Ectodermal cell (in vitro differentiated cells): ENCODE measurements around the gene HID1.
"Not testable (repeated sequence)": the region's sequence is repeated elsewhere in the genome, so short reads cannot be mapped to it uniquely, and the experiment has no call there.

Experiments used
- H3K27ac ChIP-seq: 2 replicates; pipeline ENCODE4 v1.7.0; 2013; ENCODE audit warnings: mild to moderate bottlenecking, low read depth, low read length; ENCODE audit not compliant: insufficient read depth, poor library complexity, severe bottlenecking
- H3K27me3 ChIP-seq: 2 replicates; pipeline ENCODE4 v1.7.0; 2013; ENCODE audit warnings: mild to moderate bottlenecking, low read length; ENCODE audit not compliant: insufficient read depth, control insufficient read depth, poor library complexity, severe bottlenecking
- H3K36me3 ChIP-seq: one replicate; pipeline ENCODE4 v1.7.0; 2013; ENCODE audit warnings: low read length; ENCODE audit not compliant: control insufficient read depth, insufficient read depth
- H3K4me1 ChIP-seq: one replicate; pipeline ENCODE4 v1.7.0; 2013; ENCODE audit warnings: low read length; ENCODE audit not compliant: control insufficient read depth, insufficient read depth
- H3K4me3 ChIP-seq: 2 replicates; pipeline ENCODE4 v1.7.0; 2013; ENCODE audit warnings: low read depth, low read length, control low read depth; ENCODE audit not compliant: insufficient read depth
- H3K9me3 ChIP-seq: 2 replicates; pipeline ENCODE4 v1.7.0; 2013; ENCODE audit warnings: mild to moderate bottlenecking, low read length, moderate library complexity; ENCODE audit not compliant: control insufficient read depth
- WGBS, 2 experiments: methylation state at CpG; one replicate each; pipeline ENCODE4 v1.1.7; 2013; ENCODE audit warnings: missing lambda C conversion rate in 2 of 2; 5-methylcytosine and 5-hydroxymethylcytosine counted together

Gene HID1

DNA sequence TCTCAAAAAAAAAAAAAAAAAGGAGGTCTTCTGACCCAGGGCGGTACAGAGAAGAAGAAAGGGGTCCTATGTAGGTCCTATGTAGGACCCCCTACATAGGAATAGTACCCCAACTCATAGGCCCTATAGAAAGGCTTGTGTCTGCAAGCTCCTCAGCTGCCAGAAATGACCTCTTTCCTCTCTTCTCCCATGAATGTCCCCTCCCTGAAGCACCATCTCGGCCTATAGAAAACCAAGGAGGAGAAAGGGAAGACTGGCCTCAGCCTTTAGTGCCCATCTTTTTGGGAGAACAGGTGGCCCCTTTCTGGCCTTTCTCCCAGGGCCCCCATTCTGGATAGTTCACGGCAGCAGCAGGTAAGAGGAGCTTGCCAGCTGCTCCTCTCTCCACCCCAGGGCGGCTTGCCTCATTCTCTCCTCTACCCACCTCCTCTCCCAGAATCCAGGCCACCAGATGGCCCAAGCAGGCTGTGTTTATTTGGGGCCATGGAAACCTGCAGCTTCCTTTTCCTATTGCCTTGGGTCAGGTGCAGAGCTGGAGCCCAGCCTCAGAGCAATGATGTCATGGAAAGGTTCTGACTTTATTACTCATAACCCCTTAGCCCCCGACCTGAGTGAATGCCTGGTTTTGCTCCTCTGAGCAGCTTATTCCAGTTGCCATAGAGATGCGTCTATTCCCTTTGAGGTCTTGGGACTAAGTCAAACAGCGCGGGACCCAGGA lies 38.3 kb upstream of the HID1 start:
- H3K36me3 ChIP-seq: no peaks in the 10 kb centered on the region
- H3K4me1 ChIP-seq: peaks cover 11% of the 10 kb centered on the region
- H3K27me3 ChIP-seq: no peaks in the 10 kb centered on the region
- no peaks in the 10 kb centered on the region for H3K9me3 ChIP-seq
- H3K4me3 ChIP-seq: no peak overlapping the region
- H3K27ac ChIP-seq: no peak overlapping the region
- 84 to 86% methylated on average over 8 of the region's 8 CpGs for WGBS, 2 experiments

DNA sequence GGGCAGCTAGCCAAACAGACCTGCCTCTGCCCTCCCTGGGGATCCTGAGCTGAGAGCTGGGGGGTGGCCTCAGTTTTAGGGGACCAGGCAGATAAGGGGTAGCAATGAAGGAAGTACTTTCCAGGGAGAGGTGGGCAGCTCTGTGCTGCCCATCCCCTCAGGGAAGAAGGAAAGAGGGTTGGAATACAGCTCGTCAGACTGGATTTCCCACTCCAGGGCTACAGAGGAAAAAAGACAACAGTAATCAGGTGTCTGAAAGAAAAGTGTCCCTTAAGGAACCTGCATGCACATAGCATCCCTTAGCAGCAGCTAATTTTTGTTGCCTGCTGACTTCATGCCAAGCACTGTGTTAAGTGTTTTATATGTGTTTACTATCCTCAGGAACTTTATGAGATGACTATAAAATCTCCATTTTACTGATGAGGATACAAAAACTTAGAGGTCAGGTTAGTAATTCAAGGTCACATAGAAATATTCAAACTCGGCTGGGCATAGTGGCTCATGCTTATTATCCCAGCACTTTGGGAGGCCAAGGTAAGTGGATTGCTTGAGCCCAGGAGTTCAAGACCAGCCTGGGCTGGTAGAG lies 36.7 kb upstream of the HID1 start:
- Histone ChIP-seq H3K27ac (peak overlapping the region; percentile 8), H3K27me3 (no peaks in the 10 kb centered on the region), H3K9me3 (no peaks in the 10 kb centered on the region), H3K36me3 (peaks cover 3% of the 10 kb centered on the region), H3K4me1 (peaks cover 11% of the 10 kb centered on the region), H3K4me3 (no peak overlapping the region)
- 82 to 85% methylated on average over 2 of the region's 2 CpGs for WGBS, 2 experiments

DNA sequence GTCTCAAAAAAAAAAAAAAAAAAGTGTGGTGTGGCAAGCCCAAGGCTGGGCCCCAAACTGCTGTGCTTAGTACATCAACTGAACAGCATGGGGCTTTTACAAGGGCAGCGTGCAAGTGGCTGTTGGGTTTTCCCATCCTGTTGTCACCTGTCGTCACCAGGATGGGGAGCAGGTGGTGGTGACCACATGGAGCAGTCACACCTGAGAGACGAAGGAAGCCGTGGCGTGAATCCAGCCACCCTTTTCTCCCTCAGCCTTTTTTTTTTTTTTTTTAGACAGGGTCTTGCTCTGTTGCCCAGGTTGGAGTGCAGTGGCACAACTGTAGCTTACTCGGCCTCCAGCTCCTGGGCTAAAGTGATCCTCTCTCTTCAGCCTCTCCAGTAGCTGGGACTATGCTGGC lies 35.8 kb upstream of the HID1 start:
- Histone ChIP-seq H3K4me3 (no peak overlapping the region), H3K27ac (no peak overlapping the region), H3K4me1 (peaks cover 8% of the 10 kb centered on the region), H3K9me3 (no peaks in the 10 kb centered on the region), H3K36me3 (peaks cover 6% of the 10 kb centered on the region), H3K27me3 (no peaks in the 10 kb centered on the region)
- WGBS, 2 experiments: 84 to 89% methylated on average over 6 of the region's 6 CpGs

DNA sequence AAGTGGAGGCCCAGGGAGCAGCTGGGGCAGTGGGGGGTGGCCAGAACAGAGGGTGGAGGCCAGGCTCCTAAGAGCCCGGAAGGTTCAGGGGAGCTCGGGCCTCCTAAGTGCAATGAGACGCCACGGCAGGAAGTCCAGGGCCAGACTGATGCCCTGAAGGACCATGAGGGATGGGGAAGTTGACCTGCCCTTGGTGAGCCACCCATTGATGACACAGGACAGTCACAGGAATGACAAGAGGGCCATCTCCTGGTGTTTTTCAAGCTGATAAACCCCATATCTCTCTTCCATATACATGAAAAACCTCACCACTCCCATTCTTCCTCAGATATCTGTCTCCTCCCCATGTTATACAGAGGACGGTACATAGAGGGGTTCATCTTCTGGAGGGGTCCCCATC lies 34.1 kb upstream of the HID1 start:
- peaks cover 22% of the 10 kb centered on the region for H3K36me3 ChIP-seq
- H3K4me3 ChIP-seq: no peak overlapping the region
- H3K27me3 ChIP-seq: no peaks in the 10 kb centered on the region
- H3K4me1 ChIP-seq: peaks cover 3% of the 10 kb centered on the region
- no peak overlapping the region for H3K27ac ChIP-seq
- no peaks in the 10 kb centered on the region for H3K9me3 ChIP-seq
- 92 to 98% methylated on average over 5 of the region's 5 CpGs for WGBS, 2 experiments

DNA sequence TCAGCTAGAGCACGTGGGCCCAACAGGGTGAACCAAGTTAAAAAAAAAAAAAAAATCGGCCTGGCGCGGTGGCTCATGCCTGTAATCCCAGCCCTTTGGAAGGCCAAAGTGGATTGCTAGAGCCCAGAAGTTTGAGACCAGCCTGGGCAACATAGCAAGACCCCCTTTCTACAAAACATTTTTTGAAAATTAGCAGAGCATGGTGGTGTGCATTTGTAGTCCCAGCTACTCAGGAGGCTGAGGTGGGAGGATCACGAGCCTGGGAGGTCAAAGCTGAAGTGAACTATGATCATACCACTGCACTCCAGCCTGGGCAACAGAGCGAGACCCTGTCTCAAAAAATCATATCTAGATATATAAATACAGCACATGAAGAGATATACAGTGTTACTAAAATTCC lies 33.5 kb upstream of the HID1 start:
- H3K9me3 ChIP-seq, H3K4me3 ChIP-seq, H3K4me1 ChIP-seq, H3K27ac ChIP-seq, H3K27me3 ChIP-seq: not testable (repeated sequence)
- WGBS, 2 experiments: 95 to 96% methylated on average over 5 to 6 of the region's 6 CpGs
- H3K36me3 ChIP-seq: peaks cover 27% of the 10 kb centered on the region

DNA sequence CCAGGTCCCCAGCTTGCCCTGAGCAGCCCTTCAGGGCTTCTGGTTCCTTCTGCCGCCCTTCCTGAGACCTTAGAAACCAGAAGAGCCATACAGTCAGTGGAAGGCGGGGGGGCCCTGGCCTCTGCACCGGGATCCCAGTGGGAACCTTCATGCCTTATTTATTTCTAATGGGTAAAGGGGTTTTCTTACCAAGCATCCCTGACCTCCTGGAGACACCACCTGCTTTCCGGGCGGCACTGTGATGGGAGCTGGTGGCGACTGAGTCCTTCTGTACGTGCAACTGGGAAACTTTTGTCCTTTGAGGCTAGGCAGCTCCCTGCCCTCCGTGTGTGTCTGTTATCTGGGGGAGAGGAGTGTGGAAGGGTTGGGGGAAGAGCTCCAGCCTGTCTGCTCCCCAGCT lies 32.7 kb upstream of the HID1 start:
- Histone ChIP-seq H3K36me3 (peaks cover 27% of the 10 kb centered on the region), H3K4me3 (no peak overlapping the region), H3K27ac (no peak overlapping the region), H3K4me1 (no peaks in the 10 kb centered on the region), H3K9me3 (no peaks in the 10 kb centered on the region), H3K27me3 (no peaks in the 10 kb centered on the region)
- WGBS, 2 experiments: 95 to 98% methylated on average over 8 of the region's 8 CpGs

DNA sequence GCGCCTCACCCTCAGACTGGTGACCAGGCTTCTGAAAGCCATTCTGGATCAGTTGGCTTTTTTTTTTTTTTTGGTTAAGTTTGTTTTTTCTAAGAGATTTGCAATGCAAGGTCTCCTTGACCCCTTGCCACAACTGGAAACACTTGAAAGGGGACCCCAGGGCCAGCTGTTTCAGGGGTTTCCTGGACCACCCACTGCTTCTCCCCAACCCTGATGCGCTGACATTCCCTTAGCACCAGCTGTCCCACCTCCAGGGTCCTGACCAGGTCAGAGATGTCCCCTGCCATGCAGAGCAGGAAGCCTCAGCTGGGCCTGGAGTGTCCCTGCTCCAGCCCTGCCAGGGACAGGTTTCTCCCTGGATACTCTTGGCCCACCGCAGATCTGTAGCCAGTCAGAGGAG lies 31.8 kb upstream of the HID1 start:
- H3K27me3 ChIP-seq: no peaks in the 10 kb centered on the region
- 92 to 93% methylated on average over 3 of the region's 3 CpGs for WGBS, 2 experiments
- no peak overlapping the region for H3K4me3 ChIP-seq
- H3K9me3 ChIP-seq: no peaks in the 10 kb centered on the region
- H3K4me1 ChIP-seq: no peaks in the 10 kb centered on the region
- H3K36me3 ChIP-seq: peaks cover 27% of the 10 kb centered on the region
- H3K27ac ChIP-seq: no peak overlapping the region

DNA sequence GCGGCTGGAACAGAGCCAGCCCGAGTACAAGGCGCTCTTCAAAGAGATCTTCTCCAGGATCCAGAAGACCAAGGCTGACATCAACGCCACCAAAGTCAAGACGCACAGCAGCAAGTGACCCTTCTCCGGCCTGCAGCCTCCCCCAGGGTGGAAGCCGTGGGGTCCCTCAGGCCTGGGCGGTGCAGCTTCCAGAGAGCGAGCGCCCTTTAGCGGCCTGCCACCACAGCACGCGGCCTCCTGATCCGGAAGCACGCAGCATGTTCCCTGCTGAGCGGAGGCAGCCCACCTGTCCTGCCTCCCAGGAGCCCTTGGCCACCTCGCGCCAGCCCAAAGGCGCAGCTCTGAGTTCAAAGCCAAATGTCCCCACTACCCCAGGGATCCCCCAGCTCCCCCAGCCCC lies 31.4 kb upstream of the HID1 start:
- no peaks in the 10 kb centered on the region for H3K4me1 ChIP-seq
- peaks cover 27% of the 10 kb centered on the region for H3K36me3 ChIP-seq
- 94 to 95% methylated on average over 19 of the region's 19 CpGs for WGBS, 2 experiments
- no peak overlapping the region for H3K27ac ChIP-seq
- H3K4me3 ChIP-seq: no peak overlapping the region
- H3K27me3 ChIP-seq: no peaks in the 10 kb centered on the region
- H3K9me3 ChIP-seq: no peaks in the 10 kb centered on the region

DNA sequence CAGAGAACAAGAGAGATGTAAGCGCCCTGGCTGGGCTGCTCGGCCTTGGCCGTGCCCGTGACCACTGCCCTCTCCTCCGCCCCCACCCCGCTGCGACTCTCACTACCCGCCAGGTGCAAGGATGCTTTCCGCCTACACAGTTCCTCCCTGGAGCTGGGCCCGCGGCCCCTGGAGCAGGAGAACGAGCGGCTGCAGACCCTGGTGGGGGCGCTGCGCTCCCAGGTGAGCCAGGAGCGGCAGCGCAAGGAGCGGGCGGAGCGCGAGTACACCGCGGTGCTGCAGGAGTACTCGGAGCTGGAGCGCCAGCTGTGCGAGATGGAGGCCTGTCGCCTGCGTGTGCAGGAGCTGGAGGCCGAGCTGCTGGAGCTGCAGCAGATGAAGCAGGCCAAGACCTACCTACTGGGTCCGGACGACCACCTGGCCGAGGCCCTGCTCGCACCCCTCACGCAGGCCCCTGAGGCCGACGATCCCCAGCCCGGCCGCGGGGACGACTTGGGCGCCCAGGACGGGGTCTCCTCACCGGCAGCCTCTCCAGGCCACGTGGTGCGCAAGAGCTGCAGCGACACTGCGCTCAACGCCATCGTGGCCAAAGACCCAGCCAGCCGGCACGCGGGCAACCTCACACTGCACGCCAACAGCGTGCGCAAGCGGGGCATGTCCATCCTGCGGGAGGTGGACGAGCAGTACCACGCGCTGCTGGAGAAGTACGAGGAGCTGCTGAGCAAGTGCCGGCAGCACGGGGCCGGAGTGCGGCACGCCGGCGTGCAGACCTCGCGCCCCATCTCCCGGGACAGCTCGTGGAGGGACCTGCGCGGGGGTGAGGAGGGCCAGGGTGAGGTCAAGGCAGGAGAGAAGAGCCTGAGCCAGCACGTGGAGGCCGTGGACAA lies 30.8 kb upstream of the HID1 start:
- Histone ChIP-seq H3K4me1 (no peaks in the 10 kb centered on the region), H3K4me3 (no peak overlapping the region), H3K27me3 (no peaks in the 10 kb centered on the region), H3K27ac (no peak overlapping the region), H3K9me3 (no peaks in the 10 kb centered on the region), H3K36me3 (peaks cover 27% of the 10 kb centered on the region)
- WGBS, 2 experiments: 94% methylated on average over 76 of the region's 76 CpGs
